GM21390 (cell line): Measurements from ENCODE around the gene CNPY2.
"Not testable (repeated sequence)": the region's sequence is repeated elsewhere in the genome, so short reads cannot be mapped to it uniquely, and the experiment has no call there.

Experiments used
- ATAC-seq: cut with Tn5 transposase; IDR thresholded peaks from one replicate; pipeline ENCODE4 v1.9.1; 2021; ENCODE audit not compliant: unreplicated experiment

The CNPY2 gene

GRCh38 chr12:56333679-56334489, 18.1 kb upstream of the CNPY2 start, which contains the start of gene PAN2:
PAN2 (minus strand) TSS chr12:56334000; CDS start chr12:56333094, 906 bp downstream.
- peak; percentile 90 for ATAC-seq

GRCh38 chr12:56333197-56333678, 17.4 kb upstream of the CNPY2 start:
- no peak for ATAC-seq

- ATAC-seq = no peak
These were observed 16.9 kb upstream of the CNPY2 start for GRCh38 chr12:56332512-56333196.

- ATAC-seq = no peak
These were observed 15.2 kb upstream of the CNPY2 start for GRCh38 chr12:56330936-56331490.

GRCh38 chr12:56326533-56326932, 10.7 kb upstream of the CNPY2 start:
- no peak for ATAC-seq

- no peak for ATAC-seq
These were observed 10.3 kb upstream of the CNPY2 start for GRCh38 chr12:56326126-56326525.

GRCh38 chr12:56324206-56324605, 8.4 kb upstream of the CNPY2 start:
- no peak for ATAC-seq

GRCh38 chr12:56321610-56322009, 5.8 kb upstream of the CNPY2 start:
- ATAC-seq = not testable (repeated sequence)

GRCh38 chr12:56321027-56321426, 5.2 kb upstream of the CNPY2 start:
- ATAC-seq = no peak

- ATAC-seq = no peak
These were observed 1.9 kb upstream of the CNPY2 start for GRCh38 chr12:56317675-56318074.

GRCh38 chr12:56315249-56315621, 553 bp downstream of the CNPY2 start:
- ATAC-seq = no peak

GRCh38 chr12:56311003-56311402, 4.8 kb downstream of the CNPY2 start:
- no peak for ATAC-seq

- no peak for ATAC-seq
These were observed 7.1 kb downstream of the CNPY2 start for GRCh38 chr12:56308714-56309113.

GRCh38 chr12:56307221-56307965, 8.4 kb downstream of the CNPY2 start:
- no peak for ATAC-seq

GRCh38 chr12:56304872-56305590, 10.8 kb downstream of the CNPY2 start:
- ATAC-seq = no peak

- no peak for ATAC-seq
These were observed 11.5 kb downstream of the CNPY2 start for GRCh38 chr12:56304276-56304675.

GRCh38 chr12:56300644-56301464, 14.9 kb downstream of the CNPY2 start:
- no peak for ATAC-seq

GRCh38 chr12:56299853-56300643, 15.7 kb downstream of the CNPY2 start, which contains the start of gene CS:
CS (minus strand) TSS chr12:56300330; CDS start chr12:56300201, 129 bp downstream.
- peak; percentile 92 for ATAC-seq
